HG02759 (cell line): ENCODE data around the gene KIF22.
"Not testable (repeated sequence)": the region's sequence is repeated elsewhere in the genome, so short reads cannot be mapped to it uniquely, and the experiment has no call there.

Source experiments
- ATAC-seq: cut with Tn5 transposase; IDR thresholded peaks from one replicate; pipeline ENCODE4 v1.9.1; 2021; ENCODE audit warnings: mild to moderate bottlenecking, moderate library complexity; ENCODE audit not compliant: unreplicated experiment

The KIF22 gene

GRCh38 chr16:29765167-29766032, 25.2 kb upstream of the KIF22 start:
- ATAC-seq, result no peak

- no peak for ATAC-seq
Observed at GRCh38 chr16:29766571-29766970, 24.0 kb upstream of the KIF22 start.

GRCh38 chr16:29767062-29767461, 23.5 kb upstream of the KIF22 start:
- no peak for ATAC-seq

DNA sequence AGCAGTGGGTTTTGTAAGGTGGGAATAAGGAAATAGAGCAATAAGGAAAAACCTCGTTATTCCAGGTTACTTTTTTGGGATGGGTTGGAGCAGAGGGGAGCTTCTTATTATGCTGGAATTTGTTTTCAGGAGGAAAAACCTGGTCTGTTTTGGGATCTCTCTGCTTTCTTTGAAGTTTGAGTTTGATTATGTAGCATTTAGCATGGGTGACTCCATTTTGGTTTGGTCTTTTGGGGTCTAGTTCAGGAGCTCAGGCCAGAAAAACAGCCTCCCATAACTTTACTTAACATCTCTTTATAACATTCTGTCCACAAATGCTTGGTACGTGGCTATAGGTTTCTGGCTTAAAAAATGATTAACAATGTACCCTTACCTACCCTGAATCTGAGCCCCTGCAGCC, 21.0 kb upstream of the KIF22 start:
- no peak for ATAC-seq

DNA sequence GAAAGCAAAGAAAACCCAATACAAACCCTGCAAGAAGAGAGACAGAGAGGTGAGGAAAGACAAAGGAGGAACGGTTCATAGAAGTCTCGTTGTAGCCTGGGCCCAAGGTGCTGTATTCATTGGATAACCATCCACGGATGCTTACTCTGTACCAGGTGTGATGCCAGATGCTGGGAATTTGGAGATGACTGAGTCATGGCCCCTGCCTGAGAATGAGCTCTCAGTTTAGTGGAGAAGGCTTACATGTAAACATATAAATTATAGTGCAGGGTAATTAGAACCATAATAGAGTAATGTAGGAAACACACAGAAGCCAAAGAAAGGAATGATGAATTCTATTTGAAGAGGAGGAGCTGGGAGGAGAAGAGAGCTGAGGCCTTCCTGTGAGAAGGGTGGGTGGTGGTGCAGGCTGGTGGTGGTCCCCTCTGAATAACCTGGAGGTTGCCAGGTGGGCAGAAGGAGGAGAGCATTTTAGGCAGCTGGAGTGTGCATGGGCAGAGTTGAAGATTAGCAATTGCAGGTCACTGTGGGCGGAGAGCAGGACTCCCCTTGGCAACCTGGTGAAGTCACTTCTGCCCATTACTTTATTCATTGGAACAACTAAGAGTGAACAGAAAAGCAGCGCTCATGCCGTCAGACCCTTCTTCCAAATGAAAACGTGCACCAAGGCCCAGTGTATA, 20.2 kb upstream of the KIF22 start:
- no peak for ATAC-seq

GRCh38 chr16:29772330-29772729, 18.2 kb upstream of the KIF22 start:
- not testable (repeated sequence) for ATAC-seq

DNA sequence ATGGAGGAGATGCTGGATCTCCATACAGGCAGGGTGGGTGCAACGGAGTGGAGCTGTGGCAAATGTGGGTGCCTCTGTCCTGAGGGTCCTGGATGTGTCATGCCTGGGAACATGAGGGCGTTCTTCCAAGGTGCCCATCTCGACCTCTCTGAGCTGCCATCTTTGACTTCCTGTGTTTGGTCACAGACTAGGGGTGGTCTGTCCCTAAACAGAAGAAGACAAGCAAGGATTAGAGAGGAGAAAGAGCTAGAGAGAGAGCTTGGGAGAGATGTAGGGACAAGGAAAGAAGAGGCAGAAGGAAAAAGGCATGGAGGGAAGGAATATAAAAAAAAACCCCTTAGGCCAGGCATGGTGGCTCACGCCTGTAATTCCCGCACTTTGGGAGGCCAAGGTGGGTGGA, 15.8 kb upstream of the KIF22 start:
- no peak for ATAC-seq

DNA sequence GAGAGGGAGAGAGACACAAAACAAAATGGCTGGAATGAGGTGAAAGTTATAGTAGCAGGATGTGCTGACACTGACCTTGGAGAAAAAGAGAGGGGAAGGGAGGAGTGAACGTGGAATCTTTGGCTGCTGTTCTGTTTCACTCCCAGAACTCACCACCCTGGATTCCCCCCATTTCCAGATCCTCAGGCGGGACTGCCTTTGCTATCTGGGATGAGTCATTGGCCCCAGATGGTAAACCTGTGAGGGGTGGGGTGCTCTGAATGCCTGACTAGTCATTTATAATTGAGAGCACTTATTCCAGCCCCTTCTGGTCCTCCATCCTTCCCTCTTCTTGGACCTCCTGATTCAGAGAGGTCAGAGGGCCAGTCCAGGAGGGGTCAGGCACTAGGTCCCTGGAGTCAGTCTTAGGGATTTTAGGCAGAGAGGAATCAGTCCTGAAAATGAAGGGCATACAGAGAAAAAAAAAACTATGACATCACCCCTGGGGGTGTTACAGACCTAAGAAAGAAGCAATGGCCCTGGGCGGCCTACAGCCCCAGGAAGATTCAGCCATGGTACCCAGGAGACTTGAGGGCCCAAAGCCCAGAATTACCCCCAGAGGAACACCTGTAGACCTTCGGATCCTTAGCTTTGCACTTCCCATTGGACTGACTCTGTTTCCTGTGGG, 14.7 kb upstream of the KIF22 start:
- ATAC-seq, result no peak

DNA sequence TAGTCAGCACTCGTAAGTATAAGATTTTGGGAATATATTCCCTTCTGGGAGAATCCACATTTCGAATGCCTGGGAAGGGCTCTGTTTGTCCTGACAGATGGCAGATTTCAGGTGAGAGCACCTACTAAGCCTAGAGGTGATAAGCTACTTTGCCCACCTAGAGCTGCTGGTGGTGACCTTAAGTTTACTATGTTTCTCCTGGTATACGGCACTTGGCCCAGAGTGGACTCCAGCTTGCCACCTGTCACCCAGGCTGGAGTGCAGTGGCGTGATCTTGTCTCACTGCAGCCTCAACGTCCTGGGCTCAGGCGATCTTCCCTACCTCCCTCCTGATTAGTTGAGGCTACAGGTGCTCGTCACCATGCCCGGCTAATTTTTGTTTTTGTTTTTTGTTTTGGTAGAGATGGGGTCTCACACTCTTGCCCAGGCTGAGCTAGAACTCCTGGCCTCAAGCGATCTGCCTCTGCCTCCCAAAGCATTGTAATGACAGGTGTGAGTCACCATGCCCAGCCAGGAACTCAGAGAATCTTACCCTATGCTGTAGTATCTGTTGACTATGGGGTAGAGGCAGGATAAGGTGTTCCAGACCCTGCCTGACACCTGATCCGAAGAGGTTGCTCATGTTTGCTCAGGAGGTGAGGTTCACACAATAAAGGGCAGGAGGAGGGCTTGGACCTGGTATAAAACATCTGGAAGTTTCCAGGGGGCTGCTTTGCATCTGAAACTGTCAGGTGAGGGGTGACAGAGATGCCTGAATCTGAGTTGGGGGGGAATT, 12.8 kb upstream of the KIF22 start, which contains the start of gene ZG16:
TSS of gene ZG16 (plus strand) at position 681 of the 775 bp plus-strand sequence. CDS start 1,011 bp downstream, outside the sequence.
- ATAC-seq, result no peak

- ATAC-seq, result no peak
Observed at GRCh38 chr16:29779474-29779873, 11.1 kb upstream of the KIF22 start.

DNA sequence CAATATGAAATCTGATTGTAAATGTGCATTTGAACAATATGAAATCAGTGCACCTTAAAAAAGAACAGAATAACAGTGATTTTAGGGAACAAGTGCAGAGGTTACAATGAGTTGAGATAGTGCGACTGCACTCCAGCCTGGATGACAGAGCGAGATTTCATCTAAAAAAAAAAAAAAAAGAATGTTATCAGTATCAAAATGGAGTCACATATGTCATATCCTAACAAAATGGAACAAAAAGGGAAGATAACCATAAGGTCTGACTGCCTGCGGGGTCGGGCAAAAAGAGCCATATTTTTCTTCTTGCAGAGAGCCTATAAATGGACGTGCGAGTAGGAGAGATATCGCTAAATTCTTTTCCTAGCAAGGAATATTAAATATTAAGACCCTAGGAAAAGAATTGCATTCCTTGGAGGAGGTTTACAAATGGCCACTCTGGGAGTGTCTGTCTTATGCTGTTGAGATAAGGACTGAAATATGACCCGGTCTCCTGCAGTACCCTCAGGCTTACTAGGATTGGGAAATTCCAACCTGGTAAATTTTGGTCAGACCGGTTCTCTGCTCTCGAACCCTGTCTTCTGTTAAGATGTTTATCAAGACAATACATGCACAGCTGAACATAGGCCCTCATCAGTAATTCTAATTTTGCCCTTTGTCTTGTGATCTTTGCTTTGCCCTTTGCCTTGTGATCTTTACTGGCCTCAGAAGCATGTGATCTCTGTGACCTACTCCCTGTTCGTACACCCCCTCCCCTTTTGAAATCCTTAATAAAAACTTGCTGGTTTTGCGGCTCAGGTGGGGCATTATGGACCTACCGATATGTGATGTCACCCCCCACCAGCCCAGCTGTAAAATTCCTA, 7.2 kb upstream of the KIF22 start:
- ATAC-seq, result not testable (repeated sequence)

DNA sequence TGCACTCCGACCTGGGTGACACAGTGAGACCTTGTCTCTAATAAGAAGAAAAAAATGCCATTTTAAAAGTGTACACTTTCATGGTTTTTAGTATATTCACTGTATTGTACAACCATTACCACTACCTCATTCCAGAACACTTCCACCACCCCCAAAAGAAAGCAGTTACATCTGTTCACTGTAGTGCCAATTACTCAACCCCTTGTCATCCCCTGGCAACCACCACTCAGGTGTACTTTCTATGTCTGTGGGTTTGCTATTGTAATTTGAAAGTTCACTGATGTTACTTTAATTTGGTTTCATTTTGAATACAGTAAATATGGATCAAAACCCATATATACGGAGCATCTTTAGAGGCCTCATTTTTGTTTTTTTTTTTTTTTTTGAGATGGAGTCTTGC, 6.4 kb upstream of the KIF22 start:
- no peak for ATAC-seq

DNA sequence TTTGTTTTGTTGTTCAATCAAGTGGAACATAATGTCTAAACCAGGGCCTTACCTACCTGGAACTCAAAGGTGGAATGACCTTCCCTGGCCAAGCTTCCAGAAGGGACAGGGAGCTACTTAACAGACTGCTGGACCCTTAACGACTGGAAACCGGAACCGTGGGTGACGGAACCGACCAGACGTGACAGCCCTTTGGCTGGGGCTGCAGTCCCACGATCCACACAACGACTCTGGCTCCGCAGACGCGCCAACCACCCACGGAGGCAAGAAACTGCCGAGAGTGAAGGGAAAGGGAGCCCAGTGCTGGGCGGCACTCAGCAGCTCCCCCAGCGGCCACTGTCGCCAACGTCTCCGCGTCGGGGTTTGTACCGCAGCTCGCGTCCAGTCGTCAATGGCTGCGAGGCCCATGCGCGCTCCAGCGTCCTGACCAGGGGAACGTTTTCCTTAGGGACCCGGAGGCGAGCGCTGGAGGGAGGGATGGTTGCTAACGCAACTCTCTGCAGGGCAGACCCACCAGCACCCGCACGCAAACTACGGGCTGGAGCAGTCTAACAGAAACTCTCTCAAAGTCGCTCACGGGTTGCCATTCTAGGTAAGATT, 5.5 kb upstream of the KIF22 start:
- ATAC-seq, result no peak

DNA sequence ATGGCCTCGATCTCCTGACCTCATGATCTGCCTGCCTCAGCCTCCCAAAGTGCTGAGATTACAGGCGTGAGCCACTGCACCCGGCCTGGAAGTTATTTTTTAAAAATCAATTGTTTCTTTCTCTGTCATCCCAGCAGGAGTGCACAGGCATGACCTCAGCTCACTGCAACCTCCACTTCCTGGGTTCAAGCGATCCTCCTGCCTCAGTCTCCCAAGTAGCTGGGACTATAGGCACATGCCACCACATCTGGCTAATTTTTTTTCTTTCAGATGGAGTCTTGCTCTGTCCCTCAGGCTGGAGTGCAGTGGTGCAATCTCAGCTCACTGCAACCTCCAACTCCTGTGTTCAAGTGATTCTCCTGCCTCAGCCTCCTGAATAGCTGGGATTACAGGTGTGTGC, 3.4 kb upstream of the KIF22 start:
- not testable (repeated sequence) for ATAC-seq

DNA sequence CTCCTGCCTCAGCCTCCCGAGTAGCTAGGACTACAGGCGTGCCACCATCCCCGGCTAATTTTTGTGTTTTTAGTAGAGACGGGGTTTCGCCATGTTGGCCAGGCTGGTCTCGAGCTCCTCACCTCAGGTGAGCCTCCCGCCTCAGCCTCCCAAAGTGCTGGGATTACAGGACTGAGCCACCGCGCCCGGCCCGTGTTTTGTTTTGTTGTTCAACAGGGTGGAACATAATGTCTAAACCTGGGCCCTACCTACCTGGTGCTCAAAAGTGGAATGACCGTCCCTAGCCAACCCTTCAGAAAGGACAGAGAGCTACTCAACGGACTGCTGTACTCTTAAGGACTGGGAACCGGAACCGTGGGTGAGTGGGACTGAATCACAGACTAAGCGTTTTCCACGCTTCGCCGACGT, 772 bp upstream of the KIF22 start:
- no peak for ATAC-seq

- ATAC-seq, result peak; percentile 26
Observed at GRCh38 chr16:29790949-29791844, 646 bp downstream of the KIF22 start.

DNA sequence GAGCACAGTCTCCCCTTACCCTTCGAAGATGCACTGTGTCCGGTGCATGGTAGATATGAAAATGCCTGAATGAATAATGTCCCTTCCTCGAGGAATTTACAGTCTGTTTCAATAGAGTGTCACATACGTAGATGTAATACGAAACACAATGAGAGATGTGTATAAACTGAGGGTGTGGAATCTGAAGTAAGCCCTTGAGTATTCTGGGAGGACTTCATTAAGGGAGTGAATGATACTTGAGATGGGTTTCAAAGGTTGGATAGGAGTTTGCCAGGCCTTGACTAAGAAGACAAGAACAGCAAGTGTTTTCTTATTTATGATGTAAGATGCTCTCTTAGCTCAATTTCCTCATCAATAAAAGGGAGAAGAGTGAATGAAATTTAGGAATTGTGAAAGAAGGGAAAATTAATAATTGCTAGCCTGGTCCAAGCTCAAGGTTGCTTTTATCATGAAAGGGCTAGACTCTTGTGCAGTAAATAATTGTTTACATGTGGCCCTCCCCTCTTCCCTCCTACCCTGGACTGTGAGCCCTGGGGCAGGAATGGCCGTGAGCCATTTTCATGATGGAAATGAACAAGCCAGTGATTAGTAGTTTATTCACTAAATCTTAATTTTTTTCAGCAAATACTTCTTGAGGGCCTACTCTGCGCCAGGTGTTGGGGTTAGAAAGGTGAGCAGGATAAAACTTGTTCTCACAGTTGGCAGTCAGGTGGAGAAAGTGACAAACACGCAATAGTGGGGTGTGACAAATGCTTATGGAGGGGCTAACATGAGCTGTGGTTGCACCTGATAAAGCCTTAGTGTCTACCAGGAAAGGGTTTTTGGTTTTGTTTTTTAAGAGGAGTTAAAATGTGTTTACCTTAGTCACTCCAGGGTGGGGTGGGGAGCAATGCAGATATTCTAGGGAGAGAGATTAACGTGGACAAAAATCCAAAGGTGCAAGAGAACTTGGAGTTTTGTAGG, 1.6 kb downstream of the KIF22 start:
- no peak for ATAC-seq
